HG03135 (cell line): ENCODE data around the gene PTPRE.
A peak's percentile ranks its signal among the peaks of the same experiment; 100 is the strongest.

ENCODE experiments used
- ATAC-seq: cut with Tn5 transposase; IDR thresholded peaks from one replicate; pipeline ENCODE4 v1.9.1; 2021; ENCODE audit warnings: mild to moderate bottlenecking, moderate library complexity; ENCODE audit not compliant: unreplicated experiment

Gene PTPRE, protein sequence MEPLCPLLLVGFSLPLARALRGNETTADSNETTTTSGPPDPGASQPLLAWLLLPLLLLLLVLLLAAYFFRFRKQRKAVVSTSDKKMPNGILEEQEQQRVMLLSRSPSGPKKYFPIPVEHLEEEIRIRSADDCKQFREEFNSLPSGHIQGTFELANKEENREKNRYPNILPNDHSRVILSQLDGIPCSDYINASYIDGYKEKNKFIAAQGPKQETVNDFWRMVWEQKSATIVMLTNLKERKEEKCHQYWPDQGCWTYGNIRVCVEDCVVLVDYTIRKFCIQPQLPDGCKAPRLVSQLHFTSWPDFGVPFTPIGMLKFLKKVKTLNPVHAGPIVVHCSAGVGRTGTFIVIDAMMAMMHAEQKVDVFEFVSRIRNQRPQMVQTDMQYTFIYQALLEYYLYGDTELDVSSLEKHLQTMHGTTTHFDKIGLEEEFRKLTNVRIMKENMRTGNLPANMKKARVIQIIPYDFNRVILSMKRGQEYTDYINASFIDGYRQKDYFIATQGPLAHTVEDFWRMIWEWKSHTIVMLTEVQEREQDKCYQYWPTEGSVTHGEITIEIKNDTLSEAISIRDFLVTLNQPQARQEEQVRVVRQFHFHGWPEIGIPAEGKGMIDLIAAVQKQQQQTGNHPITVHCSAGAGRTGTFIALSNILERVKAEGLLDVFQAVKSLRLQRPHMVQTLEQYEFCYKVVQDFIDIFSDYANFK

DNA sequence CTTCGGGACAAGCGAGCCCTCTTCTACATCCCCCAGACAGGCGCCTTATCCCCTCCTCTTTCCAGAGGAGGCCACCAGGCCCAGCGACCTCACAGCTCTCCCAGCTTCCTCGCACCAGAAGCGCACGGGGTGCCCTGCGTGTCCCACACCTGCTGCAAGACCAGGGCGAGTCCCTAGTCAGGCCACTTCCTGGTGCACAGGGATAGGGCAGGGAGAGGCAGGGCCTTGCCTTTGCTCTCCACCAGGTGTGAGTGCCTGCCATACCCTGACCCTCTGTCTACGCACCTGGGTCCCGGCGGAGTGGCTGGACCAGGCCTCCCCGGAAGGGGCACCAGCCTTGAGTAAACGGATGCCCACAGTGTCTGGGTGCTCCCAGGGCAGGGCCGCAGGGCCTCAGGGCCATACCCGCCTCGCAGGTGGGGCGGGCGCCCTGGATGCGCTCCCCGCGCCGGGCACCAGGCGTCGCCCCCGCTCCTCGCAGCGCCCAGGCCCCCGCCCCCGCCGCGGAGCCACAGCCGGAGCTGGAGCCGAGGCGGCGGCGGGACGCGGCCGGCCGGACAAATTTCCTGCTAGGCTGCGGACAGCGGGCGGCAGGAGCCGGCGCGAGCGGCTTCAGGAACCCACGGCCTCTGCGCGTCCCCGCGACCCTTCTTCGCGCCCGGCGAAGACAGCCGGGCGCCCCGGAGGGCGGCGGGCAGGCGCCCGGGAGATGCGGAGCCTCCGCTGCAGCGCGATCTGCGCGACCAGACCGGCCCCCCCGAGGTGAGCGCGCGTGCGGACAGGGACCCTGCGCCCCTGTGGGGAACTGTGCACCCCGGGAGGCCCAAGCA, at the start of gene PTPRE:
Gene PTPRE, plus strand, starts transcription at position 556 of the 830 bp plus-strand sequence. CDS start 133,779 bp downstream, outside the sequence.
- peak; percentile 89 for ATAC-seq

DNA sequence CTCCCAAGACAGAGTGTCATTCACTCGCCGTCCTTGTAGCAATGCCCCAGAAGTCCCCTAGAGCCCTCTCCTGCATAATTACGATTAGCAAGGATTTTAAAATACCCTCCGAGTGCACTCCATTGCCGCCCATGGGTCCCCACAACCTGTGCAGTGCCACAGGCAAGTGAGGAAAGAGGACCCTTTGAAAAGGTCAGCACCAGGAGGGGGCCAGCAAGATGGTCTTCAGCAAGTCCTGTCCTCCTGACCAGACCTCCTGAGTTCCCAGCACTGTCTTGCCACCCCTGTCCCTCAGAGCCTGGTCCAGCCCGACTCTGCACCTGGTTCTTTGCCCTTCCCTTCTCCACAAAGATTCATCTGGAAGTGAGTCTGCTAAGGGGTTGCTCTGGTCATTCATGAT, 46.3 kb upstream of the PTPRE start:
- ATAC-seq: no peak

DNA sequence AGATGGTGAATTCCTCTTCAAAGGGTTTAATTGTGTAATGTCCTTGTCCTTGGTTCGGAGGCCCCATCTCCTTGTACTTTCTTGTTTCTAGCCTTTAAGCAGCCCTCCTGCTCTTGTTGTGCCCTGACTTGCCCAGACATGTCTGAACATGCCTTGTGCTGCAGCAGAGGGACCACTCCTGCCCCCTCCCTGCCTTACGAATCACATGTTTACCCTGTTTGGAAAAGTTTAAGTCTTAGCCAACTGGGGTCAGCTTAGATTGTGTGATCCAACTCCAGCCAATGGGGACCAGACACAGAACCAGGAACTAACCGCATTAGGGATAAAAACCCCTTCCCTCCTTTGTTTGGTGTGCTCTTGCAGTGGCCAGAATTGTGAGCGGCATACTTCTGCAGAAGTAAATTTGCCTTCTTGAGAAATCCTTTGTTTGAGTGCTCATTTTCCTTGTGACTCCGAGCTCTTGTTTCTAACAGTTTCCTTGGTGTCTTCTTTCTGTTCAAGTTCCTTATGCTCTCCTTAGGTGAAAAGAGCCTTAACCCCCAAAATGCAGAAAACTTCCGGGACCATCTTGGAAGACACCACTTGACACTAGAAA, 43.6 kb upstream of the PTPRE start:
- ATAC-seq: no peak

DNA sequence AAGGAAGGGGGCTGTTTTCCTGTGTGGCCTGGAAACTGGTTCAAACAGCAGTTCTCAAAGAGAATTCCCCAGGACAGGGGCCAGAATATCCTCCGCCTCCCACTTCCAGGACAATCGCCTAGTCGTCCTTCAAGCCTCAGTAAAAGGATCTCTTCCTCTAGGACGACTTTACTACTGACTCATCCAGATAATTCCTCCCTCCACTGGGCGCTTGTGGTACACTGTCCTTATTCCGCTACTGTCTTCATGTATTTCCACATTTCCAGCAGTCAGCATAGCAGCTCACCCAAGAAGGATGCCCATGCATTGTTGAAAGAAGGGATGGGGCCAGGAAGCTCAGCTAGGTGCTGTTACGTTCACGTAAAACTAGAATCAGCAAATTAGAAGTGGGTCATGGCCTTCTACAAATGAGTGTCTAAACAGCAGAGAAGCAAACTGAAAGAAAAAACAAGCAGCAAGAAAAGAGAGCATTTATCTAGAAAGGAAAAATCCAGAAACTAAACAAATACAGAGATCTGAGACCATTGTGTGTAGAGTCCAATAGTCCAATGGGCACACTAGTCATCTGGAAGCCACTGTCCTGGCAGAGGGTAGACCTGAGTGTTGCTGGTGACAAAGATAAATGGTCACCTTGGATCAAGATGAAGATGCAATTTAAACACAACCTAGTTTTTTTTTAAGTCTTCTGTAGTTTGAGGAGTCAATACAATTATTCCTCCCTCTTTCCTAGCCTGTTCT, 40.5 kb upstream of the PTPRE start:
- ATAC-seq: no peak

DNA sequence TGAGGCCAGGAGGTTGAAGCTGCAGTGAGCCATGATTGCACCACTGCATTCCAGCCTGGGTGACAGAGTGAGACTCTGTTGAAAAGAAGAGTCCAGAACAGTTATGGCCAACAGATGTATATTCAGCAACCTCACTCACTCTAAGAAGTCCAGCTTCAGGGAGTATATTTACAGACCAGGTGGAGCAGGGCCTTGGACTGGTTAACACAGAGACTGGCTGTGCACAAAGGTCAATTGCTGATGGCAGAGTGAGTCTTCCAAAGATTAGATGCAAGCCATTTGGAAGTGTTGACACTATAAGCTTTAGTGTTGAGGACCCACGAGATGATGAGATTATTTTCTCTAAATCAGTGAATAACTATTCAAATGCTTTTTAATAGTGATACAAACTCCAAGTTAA, 39.1 kb upstream of the PTPRE start:
- no peak for ATAC-seq

DNA sequence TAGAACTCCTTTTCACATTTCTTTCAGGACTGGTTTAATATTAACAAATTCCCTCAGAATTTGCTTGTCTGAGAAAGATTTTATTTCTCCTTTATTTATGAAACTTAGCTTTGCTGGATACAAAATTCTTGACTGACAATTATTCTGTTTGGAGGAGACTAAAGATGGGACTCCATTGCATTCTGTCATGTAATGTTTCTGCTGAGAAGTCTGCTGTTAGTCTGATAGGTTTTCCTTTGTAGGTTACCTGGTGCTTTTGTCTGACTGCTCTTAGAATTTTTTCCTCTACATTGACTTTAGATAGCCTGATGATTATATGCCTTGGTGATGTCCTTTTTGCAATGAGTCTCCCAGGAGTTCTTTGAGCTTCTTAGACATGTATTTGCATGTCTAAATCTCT, 37.6 kb upstream of the PTPRE start:
- no peak for ATAC-seq

DNA sequence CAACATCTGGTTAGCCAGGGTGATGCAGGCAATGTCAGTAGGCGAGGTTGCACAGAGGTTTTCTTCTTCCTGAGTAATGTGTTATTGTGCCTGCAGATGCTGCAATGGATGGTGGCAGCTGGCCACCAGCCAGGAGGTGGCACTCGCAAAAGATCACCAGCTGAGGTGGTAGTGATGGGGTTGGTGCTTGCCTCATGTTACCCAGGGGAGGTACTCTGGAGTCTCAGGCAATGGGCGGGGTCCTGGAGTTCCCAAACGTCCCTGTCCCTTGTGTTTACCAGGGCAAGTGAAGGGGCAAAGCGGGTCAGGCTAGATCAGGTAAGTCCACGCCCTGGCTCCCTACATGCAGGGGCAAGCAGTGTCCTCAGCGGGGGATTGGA, 35.3 kb upstream of the PTPRE start:
- ATAC-seq: no peak

DNA sequence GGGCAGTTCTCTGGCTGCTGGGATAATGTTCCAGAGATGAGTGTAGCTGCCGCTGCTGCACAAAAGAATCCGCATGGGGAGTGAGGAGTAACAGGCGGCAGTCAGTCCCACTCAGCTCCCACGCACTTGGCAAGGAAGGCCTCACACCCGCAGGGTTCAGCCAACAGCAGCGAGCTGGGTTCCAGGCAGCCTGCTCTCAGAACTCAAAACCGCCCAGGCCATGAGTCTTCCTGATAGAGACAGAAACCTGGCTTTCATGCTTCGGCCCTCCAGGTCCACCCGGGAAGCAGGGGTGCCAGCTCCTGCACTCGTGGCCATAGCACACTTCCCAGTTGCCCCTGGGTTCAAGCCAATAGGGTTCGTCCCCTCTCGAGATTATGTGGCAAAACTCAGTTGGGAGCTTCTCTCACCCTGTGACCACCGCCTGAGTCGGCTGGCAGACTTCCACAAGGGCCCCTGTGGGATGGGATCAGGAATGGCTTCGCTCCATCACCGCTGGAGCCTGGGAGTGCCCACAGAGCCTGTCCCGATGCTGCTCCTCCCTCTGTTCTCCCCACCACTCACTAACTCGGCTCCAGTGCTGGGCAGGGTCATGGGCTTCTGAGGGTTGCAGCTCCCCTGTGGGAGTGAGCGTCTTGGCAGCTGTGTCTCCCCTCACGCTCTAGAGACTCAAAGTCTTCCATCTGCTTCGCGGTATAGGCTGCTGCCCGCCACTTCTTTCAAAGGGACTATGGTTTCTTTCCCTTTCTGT, 34.7 kb upstream of the PTPRE start:
- ATAC-seq: no peak

DNA sequence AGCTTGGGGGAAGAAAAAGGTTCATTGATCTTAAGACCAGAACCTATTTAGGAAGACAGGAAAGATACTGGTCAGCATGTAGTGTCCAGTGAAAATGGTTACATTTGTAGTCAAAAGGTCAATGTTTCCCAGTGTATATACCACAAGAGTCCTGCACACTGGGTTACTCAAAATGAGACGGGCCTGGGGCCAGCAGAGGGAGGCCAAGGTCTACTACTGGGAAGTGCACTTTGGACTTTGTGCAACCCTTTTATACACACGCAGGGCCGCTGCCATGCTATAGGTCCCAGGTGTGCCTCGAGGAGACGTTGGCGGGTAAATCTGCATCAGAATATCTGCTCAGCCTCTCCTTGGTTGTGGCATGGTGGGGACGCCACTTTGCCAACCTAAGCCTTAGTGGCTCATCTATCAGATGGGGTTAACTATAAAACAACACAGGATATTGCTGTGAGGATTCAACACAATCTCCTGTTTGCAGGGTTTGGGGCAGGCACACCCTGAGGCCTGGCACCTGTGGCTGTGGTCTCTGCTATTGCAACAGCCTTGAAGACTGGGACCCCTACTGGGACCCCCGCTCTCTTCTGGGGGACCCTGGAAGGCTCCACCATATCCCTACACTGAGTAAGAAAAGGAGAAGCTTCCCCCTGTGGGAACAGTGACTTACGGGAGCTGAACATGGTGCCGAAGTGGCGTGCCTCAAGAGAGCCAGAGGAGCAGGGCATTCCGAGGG, 33.9 kb upstream of the PTPRE start:
- ATAC-seq: no peak

DNA sequence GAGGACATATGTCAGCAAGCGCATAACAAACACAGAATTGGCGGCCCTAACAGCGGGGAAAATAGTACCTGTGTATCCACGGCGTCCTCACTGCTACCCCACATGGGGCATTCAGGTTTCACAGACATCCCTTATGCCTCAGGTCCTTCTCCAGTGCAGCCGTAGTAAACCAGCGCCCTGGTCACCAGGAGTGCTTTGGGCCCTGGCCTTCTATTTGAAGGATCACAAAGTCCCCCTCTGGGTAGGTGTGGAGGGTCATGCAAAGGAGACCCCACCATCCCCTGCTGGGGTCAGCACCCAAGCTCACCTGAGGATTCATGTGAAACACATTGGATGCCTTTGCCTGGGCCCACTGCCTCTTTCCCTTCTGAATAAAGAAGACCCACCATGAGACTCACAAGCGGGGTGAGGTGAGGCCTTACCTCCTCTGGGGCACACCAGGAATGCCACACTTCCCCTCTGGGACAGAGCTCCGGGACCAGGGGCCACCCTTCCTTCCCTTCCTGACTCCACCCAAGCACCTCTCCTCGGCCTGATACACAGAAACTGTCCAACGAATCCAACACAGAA, 32.9 kb upstream of the PTPRE start:
- ATAC-seq: no peak

DNA sequence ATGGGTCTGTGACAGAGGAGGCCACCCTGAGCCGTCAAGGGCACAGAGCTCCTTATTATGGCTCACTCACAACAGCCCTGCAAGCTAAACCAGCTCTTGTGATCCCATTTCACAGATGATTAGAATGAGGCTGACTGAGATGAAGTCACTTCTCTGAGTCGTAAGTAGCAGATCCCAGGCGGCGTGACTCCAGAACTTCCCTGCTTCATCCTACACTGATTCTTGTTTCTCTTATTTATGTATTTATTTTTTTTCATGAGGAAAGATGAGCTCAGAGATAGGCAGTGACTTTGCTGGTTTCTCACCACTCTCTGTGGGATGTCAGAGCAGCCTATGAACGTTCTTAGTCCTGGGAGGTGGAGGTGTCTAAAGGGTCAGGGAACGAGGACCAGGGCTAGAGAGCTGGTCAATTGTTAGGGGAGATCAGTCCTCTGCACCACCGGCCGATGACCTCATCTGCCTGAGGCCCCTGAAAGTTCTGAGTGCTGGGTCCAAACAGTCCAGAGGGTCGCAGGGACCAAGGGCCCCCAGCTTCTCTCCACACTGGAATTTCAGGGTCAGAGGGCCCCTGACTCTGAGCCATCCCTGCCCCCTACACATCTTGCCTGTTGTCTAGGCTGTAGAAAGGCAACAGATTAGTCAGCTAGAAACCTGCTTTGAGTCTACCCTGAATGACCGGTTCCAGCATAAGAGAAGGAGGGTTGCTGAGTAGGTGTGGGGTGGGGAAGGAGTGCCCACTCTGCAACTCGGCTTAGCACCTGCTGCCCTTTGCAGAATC, 32.0 kb upstream of the PTPRE start:
- no peak for ATAC-seq

DNA sequence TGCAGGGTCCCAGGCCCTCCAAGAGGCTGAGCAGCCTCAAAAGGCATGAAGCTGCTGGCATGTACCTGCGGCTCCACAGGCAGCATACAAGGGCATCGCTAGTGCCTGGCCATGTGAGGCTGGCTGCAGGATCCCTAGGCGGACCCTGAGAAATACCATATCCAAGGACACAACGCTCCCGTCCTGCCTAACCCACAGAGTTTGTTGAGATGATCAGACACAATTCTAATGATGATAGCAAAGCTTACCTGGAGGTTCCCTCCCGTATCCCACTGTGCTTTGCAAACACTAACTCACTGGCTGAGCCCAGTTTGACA, 31.5 kb upstream of the PTPRE start:
- no peak for ATAC-seq

DNA sequence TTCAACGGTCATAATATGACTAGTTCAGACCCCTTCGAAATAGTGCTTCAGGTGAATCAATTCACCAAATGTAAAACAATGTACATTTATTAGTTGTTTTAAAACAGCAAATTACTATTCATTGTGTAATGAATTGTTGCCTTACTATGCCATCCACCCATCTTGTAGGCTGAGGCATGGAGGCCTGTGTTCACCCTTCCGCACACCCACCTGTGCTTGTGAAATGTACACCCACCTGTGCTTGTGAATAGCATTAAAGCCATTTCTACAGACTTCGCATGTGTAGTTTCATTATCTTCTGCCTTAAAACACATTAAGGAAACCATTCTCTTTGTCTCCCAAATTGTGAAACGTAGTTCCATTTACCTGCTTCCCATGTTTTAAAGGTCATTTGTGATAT, 31.0 kb upstream of the PTPRE start:
- no peak for ATAC-seq

DNA sequence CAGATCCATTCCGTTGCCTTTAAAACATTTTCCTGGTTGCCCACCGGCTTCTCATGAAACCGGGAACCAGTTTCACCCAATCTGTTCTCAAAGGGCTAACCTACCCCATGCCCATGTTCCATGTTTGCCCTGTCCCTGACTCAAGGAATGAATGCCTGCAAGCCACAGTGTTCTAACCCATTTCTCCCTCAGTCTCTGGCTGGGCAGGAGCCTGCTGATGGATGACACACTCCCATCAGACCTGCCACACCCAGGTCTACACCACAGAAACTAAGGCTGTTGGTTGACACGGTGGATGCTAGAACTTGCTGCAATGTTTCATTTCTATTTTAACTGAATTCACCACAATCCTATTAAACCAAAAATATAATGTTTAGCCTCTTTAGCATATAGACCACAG, 29.8 kb upstream of the PTPRE start:
- ATAC-seq: no peak

DNA sequence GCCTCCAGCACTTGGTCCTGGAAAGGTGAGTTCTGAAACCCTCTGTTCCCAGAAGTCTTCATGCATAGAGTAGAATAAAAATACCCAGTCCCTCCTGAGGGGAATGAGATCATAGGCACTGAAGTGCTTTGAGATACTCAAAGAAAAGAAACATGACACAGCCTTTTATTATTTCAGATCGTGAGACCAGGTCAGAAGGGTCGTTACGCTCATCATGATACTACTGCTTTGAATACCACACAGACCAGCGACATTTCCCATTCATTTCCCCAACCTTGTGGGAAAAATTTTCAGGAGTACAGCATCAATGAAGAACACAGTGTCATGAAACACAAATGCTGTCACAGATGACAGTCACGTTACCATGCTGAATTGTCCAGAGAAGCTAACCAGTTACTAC, 29.2 kb upstream of the PTPRE start:
- ATAC-seq: no peak

DNA sequence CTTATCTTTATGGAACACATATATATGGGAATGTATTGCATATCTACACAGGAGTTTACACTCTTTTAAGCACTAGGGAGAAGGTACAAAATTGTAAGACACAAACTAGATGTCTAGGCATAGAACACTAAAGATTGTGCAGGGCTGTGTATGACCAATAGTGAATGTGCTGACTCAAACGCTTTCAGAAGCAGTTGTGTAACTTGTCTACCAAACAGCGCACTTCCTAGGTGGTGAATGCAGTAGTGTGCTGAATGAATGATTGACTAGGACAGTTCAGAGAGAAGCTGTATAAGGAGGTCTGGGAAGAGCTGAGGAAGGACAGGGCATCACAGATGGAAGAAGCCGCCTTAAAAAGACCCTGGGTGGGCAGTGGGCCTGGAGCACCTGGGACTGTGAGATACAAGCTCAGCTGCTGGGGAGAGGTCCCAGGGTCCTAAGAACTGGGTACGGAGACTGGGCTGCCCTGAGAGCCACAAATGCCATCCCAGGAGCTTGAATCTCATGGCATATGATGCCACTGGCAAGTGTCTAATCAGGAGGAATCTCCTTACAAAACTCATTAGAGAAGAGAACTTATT, 28.3 kb upstream of the PTPRE start:
- ATAC-seq: no peak

DNA sequence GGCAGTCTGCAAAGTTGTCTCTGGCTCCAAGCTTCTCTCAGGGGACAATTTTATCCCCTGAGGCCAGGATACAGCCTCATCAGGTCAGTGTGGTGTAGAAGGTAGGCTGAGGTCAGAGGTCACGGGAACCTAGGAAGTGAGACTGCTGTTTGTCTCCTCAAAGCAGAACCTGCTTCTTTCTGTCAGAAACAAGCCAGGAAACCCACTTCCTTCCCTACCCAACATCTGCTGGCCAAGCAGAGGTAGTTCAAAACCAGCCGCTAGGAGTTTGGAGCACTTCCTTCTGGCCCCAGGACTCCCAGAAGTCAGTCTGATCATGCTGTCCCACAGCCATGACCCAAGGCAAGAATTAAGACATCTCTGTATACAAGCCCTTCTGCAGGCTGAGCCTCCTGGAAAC, 26.3 kb upstream of the PTPRE start:
- no peak for ATAC-seq

DNA sequence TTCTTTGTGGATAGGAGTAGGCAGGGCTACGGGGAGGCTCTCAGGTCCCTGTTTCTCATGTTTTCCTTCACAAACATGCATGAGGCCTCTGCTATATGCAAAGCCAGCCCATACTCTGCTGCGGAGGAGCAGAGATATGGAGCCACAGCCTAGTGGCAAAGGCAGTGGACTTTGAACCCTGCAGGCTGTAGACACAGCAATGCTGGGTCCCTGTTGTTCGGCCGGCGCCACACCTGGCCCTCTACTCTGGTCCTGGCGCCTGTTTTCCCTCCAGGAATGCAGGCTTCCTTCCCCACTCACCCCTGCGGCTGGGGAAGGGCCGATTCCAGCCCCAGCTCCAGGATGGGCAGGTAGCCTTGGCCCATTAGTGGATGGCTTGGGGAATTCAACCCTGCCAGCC, 25.6 kb upstream of the PTPRE start:
- ATAC-seq: no peak
